GM15510 (cell line): Measurements from ENCODE around the gene DIAPH3.

Experiments
- POLR2A ChIP-seq: IDR thresholded peaks from 3 replicates; pipeline ENCODE4 v1.6.1; 2011; ENCODE audit warnings: borderline replicate concordance; ENCODE audit not compliant: insufficient read length; ENCODE audit errors: extremely low read depth

The DIAPH3 gene

DNA sequence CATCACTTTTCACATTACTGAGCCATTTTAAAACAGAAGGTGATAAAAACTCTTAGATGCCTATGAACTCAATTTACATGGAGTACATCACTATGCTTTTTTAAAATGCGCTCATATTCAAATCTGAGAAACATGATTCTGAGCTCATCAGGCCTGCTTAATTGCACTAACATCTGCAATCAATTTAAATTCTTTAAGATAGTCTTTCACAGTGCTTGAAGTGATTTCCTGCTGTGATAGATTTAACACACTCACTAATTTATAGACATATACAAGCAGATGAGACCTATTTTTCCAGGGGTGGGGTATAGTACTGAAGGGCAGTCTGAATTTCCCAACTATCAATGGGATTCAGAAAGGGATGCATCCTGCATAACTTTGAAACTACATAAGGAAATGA is 82.9 kb downstream of the DIAPH3 start:
- TF ChIP-seq POLR2A, result no peak

DNA sequence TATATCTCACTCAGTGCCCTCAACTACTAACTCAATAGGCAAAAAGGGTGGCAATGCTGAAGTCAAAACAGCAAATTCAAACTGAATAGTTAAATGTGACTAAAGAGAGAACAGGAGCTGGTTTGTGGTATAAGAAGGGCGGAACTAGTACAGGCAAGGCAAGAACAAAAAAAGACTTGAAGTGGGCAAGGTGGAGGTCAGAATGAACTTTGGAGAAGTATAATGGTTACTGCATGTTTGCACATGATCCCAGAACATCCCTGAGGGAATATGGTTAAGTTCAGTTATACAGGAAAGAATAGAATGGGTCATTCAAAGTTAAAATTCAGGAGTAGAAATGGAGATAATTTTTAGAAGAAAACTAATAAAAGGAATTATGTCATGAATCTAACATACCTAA is 85.5 kb downstream of the DIAPH3 start:
- no peak for TF ChIP-seq POLR2A

GRCh38 chr13:60075850-60076249 is 87.9 kb downstream of the DIAPH3 start:
- no peak for TF ChIP-seq POLR2A

- no peak for TF ChIP-seq POLR2A
These were observed 89.3 kb downstream of the DIAPH3 start for GRCh38 chr13:60074397-60074796.

- TF ChIP-seq POLR2A, result no peak
These were observed 97.5 kb downstream of the DIAPH3 start for GRCh38 chr13:60066226-60066625.

- TF ChIP-seq POLR2A, result no peak
These were observed 101.2 kb downstream of the DIAPH3 start for GRCh38 chr13:60062502-60062901.

DNA sequence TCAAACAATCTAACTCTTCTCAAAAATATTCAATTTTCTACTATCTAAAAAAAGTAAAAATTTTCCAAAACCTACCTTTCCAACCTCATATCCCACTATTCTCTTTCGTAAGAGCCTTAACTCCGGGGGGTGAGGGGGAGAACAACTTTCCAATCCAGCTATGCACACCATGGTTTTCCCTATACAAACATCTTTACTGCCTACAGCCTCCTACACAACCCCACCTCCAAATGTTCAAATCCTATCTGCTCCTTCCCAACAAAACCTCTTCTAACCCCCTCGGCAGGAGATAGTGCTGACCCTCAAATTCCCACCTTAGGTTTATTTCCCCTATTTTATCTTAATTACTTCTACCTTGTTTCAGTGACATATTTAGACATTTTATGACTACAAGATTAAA is 102.0 kb downstream of the DIAPH3 start:
- no peak for TF ChIP-seq POLR2A

DNA sequence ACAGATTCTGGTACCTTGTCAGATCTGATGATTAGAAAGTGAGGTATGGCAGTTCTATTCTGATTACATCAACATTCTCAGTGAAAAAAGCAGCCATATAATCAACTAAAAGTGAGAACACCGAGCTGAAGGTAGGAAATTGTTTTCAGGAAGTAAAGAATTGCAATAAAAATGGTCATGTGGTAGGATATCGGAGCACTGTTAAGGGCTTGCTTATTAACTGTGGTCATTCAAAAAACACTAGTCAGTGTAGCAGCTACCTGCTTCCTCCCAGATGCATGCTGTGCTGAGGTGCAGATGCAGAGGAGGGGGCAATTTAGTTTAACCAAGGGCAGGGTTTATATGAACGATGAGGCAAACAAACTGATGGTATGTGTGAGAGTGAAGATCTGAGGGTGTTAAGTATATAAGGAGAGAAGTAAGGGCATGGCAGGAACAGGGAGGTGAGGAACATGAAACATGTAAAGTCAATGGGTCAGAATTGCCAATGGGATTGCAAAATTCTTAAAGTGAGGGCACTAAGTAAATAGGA is 111.9 kb downstream of the DIAPH3 start:
- TF ChIP-seq POLR2A, result no peak

GRCh38 chr13:60047918-60048317 is 115.8 kb downstream of the DIAPH3 start:
- no peak for TF ChIP-seq POLR2A

GRCh38 chr13:60044321-60044720 is 119.4 kb downstream of the DIAPH3 start:
- TF ChIP-seq POLR2A, result no peak

GRCh38 chr13:60043262-60043661 is 120.5 kb downstream of the DIAPH3 start:
- no peak for TF ChIP-seq POLR2A

- TF ChIP-seq POLR2A, result no peak
These were observed 127.9 kb downstream of the DIAPH3 start for GRCh38 chr13:60035874-60036273.

DNA sequence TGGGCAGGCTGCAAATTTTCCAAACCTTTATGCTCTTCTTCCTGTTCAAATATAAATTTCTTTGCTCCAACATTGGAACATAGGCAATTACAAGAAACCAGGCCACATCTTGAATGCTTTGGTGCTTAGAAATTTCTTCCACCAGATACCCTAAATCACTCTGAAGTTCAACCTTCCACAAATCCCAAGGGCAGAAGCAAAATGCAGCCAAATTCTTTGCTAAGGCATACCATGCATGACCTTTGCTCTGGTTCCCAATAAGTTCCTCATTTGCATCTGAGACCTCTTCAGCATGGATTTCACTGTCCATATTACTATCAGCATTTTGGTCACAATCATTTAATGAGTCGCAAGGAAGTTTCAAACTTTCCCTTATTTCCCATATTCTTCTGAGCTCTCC is 130.9 kb downstream of the DIAPH3 start:
- no peak for TF ChIP-seq POLR2A

- TF ChIP-seq POLR2A, result no peak
These were observed 135.7 kb downstream of the DIAPH3 start for GRCh38 chr13:60028021-60028420.

GRCh38 chr13:60026286-60026685 is 137.4 kb downstream of the DIAPH3 start:
- TF ChIP-seq POLR2A, result no peak

DNA sequence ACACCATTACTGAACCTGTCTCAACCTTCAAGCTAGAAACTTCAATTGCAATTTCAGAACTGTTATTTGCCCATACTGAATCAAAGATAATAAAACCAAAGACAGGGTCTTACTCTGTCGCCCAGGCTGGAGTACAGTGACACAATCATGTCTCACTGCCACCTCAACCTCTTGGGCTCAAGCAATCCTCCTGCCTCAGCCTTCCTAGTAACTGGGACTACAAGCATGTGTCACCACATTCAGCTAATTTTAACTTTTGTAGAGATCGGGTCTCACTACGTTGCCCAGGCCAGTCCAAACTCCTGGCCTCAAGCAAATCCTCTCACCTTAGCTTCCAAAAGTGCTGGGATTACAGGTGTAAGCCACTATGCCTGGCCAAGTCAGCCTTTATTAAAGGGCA is 143.4 kb downstream of the DIAPH3 start:
- TF ChIP-seq POLR2A, result no peak
